ENCODE measurements around the gene ADGRL2. TPM values are rescaled to one million over a fixed set of nuclear protein-coding genes. Genes with fewer than 3 reads are reported as not detected.

The ADGRL2 gene
- total RNA-seq, 1 donor from 2014 or later, result 48.9 TPM

DNA sequence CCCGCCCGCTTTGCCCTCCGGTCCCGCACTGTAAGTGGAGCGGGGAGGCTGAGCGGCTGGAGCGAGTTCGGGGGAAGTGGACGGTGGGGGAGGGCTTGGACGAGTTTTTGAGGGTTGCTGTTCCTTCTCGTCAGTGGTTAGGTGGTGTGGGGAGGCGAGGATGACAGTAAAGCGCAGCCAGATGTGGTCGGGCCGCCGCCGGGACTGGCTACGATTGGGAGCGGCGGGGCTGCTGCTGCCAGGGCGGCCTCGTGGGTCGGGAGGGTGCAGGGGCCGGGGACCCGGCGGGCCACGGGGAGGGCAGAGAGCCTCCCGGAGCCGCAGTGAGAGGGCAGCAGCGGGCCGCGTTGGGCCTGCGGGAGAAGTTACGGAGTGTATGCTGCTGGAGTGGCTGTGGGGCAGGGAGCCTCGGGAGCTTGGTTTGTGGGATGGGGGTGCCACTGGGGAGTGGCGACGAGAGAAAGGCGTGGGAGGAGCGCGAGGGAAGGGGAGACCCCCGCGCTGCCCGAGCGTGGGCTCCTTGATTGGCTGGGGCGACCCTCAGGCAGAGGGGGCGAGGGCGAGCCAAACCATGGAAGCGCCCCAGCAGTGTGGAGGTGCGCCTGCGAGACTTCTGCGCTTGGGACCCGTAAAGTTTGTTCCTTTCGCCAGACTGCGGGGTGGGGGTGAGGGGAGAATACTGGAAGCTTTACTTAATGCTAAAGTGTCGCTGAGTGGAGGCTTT is 2.1 kb downstream of the ADGRL2 start:
- Histone ChIP-seq H3K4me3 (peak overlapping the region; percentile 74 to 96), H3K9me3 (no peaks in the 10 kb centered on the region), H3K4me1 (peaks cover 0 to 12% of the 10 kb centered on the region in 2 donors), H3K36me3 (no peaks in the 10 kb centered on the region), H3K27ac (peak overlapping the region; percentile 96 to 100), H3K27me3 (no peaks in the 10 kb centered on the region)
- TF ChIP-seq, protein P1, sequence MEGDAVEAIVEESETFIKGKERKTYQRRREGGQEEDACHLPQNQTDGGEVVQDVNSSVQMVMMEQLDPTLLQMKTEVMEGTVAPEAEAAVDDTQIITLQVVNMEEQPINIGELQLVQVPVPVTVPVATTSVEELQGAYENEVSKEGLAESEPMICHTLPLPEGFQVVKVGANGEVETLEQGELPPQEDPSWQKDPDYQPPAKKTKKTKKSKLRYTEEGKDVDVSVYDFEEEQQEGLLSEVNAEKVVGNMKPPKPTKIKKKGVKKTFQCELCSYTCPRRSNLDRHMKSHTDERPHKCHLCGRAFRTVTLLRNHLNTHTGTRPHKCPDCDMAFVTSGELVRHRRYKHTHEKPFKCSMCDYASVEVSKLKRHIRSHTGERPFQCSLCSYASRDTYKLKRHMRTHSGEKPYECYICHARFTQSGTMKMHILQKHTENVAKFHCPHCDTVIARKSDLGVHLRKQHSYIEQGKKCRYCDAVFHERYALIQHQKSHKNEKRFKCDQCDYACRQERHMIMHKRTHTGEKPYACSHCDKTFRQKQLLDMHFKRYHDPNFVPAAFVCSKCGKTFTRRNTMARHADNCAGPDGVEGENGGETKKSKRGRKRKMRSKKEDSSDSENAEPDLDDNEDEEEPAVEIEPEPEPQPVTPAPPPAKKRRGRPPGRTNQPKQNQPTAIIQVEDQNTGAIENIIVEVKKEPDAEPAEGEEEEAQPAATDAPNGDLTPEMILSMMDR (IDR thresholded peaks at IDR 0.05), result peak; percentile 35 to 71 (median 66)
- peak in 1 of 2 donors; percentile 80 for DNase-seq (ENCODE audit: low spot score in 2 of 2)
- intact Hi-C loops (cut with DNase I), result loop anchor here (5.0 to 10.0 kb wide), 5 partner anchors 144 to 762 kb away; no protein-coding TSS in a partner anchor

DNA sequence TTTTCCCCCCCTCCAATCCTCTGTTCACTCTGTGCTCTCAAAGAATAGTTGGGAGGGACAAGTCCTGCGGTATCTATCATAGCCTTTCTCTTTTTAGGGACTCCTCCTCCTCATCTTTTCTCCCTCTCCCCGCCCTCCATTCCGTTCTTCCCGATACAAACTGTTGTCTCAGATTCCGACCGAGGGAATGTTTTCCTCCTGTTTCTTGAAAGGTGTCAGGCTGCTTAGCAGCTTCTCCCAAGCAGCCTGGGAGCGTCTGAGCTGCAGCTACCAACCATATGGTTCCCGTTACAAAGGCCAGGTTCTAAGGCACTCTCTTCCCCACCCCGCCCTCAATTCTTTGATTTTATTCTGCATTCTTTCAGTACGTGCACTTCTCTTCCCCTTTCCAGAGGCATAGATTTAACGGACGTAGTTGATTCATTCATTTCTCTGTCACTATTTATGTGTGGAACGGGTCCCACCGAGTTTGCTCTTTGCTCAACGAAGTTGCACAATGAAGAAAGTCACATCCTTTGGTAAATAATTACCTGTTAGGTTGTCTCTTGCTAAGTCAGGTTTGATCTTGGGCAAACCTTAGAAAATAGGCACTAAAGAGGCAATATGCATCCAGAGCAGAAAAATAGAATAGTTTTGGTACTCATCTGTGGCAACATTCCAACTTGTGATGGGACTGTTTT is 2.8 kb downstream of the ADGRL2 start:
- Histone ChIP-seq H3K4me3 (peak overlapping the region; percentile 74 to 96), H3K36me3 (no peaks in the 10 kb centered on the region), H3K4me1 (peaks cover 0 to 12% of the 10 kb centered on the region in 2 donors), H3K27ac (peak overlapping the region; percentile 96 to 100), H3K9me3 (no peaks in the 10 kb centered on the region), H3K27me3 (no peaks in the 10 kb centered on the region)
- DNase-seq (ENCODE audit: low spot score in 2 of 2), result no peak
- TF ChIP-seq, protein P1 (IDR thresholded peaks at IDR 0.05), result no peak
- intact Hi-C loops (cut with DNase I), result loop anchor here (5.0 to 10.0 kb wide), 5 partner anchors 144 to 761 kb away; no protein-coding TSS in a partner anchor

DNA sequence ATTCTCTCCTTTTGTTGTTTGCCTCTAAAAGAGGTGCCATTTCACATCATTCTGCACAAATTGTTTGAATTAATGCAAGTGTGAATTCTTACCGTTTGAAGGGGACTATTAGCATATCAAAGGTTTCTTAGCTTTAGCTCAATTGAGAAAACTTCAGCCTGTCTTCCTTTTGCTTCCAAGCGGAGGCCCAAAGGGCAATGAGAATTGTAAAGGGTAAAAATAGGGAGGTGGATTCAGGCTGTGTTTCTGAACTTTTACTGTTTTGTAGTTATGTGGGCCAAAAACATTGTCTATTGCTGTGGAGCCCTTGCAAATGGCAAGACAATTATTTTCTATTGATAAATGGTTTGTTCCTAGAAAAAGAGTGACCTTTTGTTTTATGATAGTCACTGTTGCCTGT is 3.6 kb downstream of the ADGRL2 start:
- peaks cover 0 to 11% of the 10 kb centered on the region in 2 donors for H3K4me1 ChIP-seq
- intact Hi-C loops (cut with DNase I), result loop anchor here (5.0 to 10.0 kb wide), 5 partner anchors 143 to 760 kb away; no protein-coding TSS in a partner anchor
- DNase-seq (ENCODE audit: low spot score in 2 of 2), result no peak
- peak overlapping the region; percentile 96 to 100 for H3K27ac ChIP-seq
- no peaks in the 10 kb centered on the region for H3K36me3 ChIP-seq
- H3K9me3 ChIP-seq, result no peaks in the 10 kb centered on the region
- no peaks in the 10 kb centered on the region for H3K27me3 ChIP-seq
- peak overlapping the region; percentile 74 to 96 for H3K4me3 ChIP-seq
- TF ChIP-seq, protein P1 (IDR thresholded peaks at IDR 0.05), result no peak

DNA sequence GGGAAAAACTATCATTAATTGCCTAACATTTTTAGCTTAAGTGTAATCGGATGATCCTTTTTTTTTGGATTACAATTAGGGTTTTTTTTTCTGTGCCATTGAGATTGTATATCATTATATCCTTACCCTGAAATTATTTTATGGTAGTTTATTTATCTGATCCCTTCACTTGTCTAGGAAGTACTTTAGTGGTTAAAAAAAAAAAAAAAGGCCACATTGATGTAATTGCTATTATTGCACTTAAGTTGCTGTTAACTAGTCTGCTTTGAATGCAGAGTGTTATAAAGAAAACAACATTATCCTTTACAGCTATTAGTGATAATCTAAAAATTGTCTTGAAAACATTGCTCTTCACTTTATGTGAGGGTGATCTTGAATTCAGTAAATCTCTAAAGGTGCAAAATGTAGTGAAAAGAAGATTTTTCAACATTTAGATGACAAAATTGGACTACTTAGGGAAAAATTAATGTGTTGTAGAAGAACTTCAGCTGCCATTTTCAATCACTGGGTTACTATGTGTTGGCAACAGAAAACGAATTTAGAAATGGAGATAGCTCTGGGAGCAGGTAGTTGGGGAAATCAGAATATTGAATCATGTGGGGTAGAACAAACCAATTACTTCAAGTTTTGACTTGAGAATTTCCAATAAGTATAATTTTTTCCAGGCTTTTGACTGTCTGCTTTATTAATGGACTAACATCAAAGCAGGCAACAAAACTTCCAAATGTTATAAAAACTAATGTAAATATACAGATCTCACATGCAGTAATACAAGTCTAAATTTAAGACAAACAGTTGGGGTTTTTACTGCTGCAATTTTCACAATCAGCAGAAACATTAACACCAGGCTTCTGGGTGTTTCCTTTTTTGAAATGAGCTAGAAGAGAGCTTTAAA is 5.0 kb downstream of the ADGRL2 start:
- intact Hi-C loops (cut with DNase I), result loop anchor here (10.0 kb wide), 2 partner anchors 589 to 759 kb away; no protein-coding TSS in a partner anchor
- Histone ChIP-seq H3K4me1 (peaks cover 0 to 12% of the 10 kb centered on the region in 2 donors), H3K27me3 (no peaks in the 10 kb centered on the region), H3K4me3 (no peak overlapping the region), H3K27ac (peak overlapping the region; percentile 32 to 37), H3K36me3 (no peaks in the 10 kb centered on the region), H3K9me3 (no peaks in the 10 kb centered on the region)
- TF ChIP-seq, protein P1 (IDR thresholded peaks at IDR 0.05), result no peak
- DNase-seq (ENCODE audit: low spot score in 2 of 2), result no peak

DNA sequence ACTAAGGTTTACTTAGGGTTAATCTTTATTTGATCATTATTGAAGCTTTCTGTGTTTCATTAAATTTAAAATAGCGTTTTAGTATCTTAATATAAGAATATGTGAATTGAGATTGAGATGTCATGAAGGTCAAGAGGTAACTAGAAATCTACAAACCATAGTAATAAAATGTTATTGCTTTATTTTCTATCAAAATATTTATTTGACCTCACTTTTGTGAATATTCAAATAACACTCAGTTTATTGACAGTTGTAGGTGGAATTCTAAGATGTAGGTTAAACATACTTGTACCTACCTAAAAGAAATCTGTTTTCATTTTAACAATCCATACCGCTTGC is 5.7 kb downstream of the ADGRL2 start:
- H3K4me1 ChIP-seq, result peaks cover 0 to 17% of the 10 kb centered on the region in 2 donors
- TF ChIP-seq, protein P1 (IDR thresholded peaks at IDR 0.05), result no peak

More for the DNA sequence above, 5.7 kb downstream of the ADGRL2 start:
- Histone ChIP-seq H3K27ac (peak overlapping the region; percentile 32 to 37), H3K9me3 (no peaks in the 10 kb centered on the region), H3K36me3 (no peaks in the 10 kb centered on the region), H3K27me3 (no peaks in the 10 kb centered on the region), H3K4me3 (peak overlapping the region; percentile 6)
- no peak for DNase-seq (ENCODE audit: low spot score in 2 of 2)
- intact Hi-C loops (cut with DNase I), result loop anchor here (10.0 kb wide), 2 partner anchors 588 to 758 kb away; no protein-coding TSS in a partner anchor

All from ascending aorta (tissue), 2 donors.